ENCODE results near the gene LAMA2.
A peak's percentile ranks its signal among the peaks of the same experiment; 100 is the strongest.

Gene LAMA2

GRCh38 chr6:129276461-129276860, 393.5 kb downstream of the LAMA2 start:
- no peak for DNase-seq

DNA sequence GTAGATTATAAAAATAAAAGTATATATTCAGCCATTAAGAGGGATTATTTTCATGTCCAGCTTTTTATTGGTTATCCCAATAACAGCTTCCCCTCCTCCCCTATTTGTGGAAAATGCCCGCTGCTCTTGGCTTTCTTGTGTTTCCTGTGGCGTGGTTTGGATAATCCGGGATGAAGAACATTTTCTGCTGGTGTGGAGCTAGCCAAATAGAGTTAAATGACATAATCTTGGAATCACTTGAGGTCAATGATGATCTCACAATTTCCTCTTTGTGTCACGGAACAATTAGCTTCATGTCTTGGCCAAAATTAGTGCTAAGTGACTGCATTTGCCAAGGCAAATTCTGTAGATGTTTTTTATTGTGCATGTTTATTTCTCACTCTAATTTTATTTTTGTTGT, 394.0 kb downstream of the LAMA2 start:
- DNase-seq = no peak

GRCh38 chr6:129279343-129280292, 396.7 kb downstream of the LAMA2 start:
- DNase-seq = no peak

- no peak for DNase-seq
These were observed 397.3 kb downstream of the LAMA2 start for GRCh38 chr6:129280293-129280644.

- peak; percentile 56 for DNase-seq
These were observed 397.8 kb downstream of the LAMA2 start for GRCh38 chr6:129280749-129281148.

- no peak for DNase-seq
These were observed 398.3 kb downstream of the LAMA2 start for GRCh38 chr6:129281168-129281796.

DNA sequence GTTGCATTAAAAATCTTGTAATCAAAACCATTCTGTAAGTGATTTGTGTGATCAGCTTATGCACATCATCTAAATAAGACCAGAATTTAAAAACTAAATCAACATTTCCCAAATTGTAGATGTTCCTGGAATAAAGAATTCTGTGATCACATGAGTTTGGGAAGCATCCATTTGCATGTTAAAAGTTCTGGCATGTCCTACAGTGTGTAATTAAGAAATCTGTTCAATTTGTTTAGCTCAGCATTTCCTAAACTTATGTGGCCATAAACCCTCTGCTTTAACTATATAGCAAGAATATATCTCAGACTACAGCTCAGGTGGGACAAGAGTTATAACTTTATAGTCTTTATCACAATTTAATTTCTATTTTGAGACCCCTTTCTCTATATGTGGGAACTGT, 399.1 kb downstream of the LAMA2 start:
- DNase-seq = no peak

DNA sequence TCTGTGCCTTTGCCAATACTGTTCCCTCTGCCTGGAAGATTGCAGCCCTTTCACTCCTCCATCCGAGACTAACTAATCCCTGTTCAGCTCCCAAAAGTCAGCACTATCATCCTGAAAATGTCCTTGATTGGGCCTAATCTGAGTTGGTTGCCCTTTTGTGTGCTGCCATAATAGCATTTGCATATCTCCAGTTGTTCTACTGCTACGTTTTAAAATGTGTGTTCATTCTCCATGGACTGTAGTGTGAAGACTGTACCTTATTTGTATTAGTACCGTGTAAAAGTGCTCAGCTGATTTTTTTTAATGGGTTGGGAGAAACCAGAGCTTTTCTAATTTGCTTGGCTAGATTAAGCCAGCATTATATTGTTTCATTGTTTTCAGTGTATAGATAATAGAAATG, 401.3 kb downstream of the LAMA2 start:
- no peak for DNase-seq

DNA sequence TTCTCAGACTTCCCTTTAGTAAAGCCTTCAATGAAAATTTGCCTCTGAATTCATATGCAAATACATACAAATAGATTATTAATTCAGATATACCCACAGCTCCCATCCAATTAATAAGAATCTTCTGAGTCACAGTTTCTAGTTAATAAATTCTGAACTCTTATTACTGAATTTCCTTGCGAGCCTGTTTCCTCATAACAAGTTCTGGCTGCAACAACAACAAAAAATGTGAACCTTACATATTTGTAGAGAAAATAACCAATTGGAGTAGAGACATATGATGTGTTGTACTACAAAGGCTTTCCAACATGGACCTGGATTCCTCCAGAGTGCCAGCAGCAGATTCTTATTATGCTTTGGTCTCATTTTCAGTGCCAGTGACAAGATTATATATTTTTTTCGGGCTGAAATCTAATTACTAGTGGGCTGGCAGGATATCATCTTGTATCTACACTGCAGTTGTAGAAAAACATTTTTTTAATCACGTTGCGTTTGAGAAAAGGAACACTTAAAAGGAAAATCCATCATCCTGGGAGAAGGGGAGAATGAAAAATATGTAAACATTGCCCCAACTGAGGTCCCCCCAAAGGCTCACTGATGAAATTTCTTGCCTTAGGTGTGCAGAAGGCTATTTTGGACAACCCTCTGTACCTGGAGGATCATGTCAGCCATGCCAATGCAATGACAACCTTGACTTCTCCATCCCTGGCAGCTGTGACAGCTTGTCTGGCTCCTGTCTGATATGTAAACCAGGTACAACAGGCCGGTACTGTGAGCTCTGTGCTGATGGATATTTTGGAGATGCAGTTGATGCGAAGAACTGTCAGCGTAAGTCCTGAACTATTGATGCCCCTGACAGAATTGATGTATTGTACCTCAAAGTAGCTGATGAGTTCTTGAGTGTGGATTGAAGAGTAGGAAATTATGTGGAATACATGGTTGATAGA, 404.6 kb downstream of the LAMA2 start:
- no peak for DNase-seq

DNA sequence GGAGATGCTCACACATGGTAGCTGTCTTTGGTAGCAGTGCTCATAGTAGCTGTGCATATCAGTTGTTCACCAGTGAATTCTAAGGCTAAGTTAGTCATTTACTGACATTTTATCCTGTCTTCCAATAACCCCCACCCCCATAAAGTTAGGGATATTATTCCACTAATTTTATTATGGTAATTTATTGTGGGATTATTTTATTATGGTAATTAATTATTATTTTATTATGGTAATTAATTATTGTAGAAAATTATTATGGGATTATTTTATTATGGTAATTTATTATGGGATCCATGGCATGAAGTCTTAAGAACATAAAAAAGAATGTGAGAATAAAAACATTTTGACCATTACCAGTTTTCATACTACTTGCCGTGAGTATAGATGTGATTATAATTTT, 406.5 kb downstream of the LAMA2 start:
- DNase-seq = no peak

- no peak for DNase-seq
These were observed 409.9 kb downstream of the LAMA2 start for GRCh38 chr6:129292836-129293235.

GRCh38 chr6:129297592-129297991, 414.7 kb downstream of the LAMA2 start:
- no peak for DNase-seq

DNA sequence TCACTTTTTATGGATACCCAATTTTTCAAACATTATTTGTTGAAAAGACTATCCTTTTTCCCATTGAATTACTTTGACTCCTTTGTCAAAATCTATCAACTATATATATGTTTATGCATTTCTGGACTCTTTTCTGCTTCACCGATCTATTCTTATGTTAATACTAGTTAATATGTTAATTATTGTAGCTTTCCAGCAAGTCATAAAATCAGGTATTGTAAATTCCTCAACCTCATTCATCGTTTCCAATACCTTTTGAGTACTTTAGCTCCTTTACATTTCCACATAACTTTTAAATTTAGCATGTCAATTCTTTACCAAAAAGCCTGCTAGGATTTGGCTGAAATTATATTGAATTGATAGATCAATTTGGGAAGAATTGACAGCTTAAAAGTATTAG, 419.7 kb downstream of the LAMA2 start:
- no peak for DNase-seq

GRCh38 chr6:129306826-129307225, 423.9 kb downstream of the LAMA2 start:
- DNase-seq = no peak

GRCh38 chr6:129307845-129308244, 424.9 kb downstream of the LAMA2 start:
- no peak for DNase-seq

GRCh38 chr6:129309154-129309553, 426.2 kb downstream of the LAMA2 start:
- no peak for DNase-seq

DNA sequence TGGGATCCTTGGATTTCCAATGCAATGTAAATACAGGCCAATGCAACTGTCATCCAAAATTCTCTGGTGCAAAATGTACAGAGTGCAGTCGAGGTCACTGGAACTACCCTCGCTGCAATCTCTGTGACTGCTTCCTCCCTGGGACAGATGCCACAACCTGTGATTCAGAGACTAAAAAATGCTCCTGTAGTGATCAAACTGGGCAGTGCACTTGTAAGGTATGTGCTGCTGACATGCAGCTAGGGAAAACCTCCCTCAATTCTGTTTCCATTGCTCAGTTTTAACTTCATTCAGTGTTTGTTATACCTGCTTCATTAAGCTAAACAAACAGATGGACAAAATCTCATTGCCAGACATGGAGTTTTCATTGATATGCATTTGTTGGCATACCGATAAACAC, 429.9 kb downstream of the LAMA2 start:
- no peak for DNase-seq

GRCh38 chr6:129314575-129314974, 431.6 kb downstream of the LAMA2 start:
- no peak for DNase-seq

- no peak for DNase-seq
These were observed 435.2 kb downstream of the LAMA2 start for GRCh38 chr6:129317931-129318820.

DNA sequence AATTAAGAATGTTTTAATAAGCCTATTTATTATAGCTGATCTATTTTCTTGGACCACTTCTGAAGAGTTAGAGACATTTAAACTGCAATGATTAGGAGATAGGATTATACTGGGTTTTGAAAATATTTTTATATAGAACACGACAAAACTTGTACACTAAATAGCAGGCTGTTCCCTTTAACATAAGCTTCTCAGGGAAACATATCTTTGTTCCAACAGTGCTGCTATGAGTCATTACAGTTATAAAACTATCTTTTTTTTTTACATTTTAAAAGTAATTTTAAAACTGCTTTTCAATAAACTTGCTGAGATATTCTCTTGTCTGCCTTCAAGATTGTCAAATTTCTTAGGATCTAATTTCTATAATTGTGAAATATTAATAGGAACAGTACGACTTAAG, 438.0 kb downstream of the LAMA2 start:
- DNase-seq = no peak

GRCh38 chr6:129321303-129321702, 438.4 kb downstream of the LAMA2 start:
- DNase-seq = no peak

DNA sequence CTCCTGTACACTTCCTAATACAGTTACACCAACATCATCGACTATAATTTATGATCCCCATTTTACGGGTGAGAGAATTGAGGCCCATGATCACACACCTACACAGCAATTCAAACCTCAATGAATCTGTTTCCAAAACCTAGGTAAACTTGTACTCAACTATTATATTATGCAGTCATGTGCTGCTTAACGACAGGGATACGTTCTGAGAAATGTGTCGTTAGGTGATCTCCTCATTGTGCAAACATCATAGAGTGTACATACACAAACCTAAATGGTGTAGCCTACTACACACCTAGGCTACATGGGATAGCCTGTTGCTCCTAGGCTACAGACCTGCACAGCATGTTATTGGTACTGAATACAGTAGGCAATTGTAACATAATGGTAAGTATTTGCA, 441.4 kb downstream of the LAMA2 start:
- DNase-seq = no peak
